HepG2 (cell line): ENCODE results near the gene YKT6. TPM values are rescaled to one million over a fixed set of nuclear protein-coding genes. Genes with fewer than 3 reads are reported as not detected.
A peak's percentile ranks its signal among the peaks of the same experiment; 100 is the strongest.

Experiments
- EZH2 ChIP-seq: conservative IDR thresholded peaks from 2 replicates; pipeline ENCODE4 v1.6.1; 2012; ENCODE audit warnings: mild to moderate bottlenecking, low read depth, low read length, moderate library complexity
- HIVEP1 ChIP-seq: sonication (generic); formaldehyde crosslinking; IDR thresholded peaks from 2 replicates; pipeline ENCODE4 v1.4.0; 2020; ENCODE audit warnings: mild to moderate bottlenecking, missing genetic modification reagents
- KIAA2018 ChIP-seq: sonication (generic); formaldehyde crosslinking; IDR thresholded peaks from 2 replicates; pipeline ENCODE4 v1.5.0; 2020; ENCODE audit warnings: mild to moderate bottlenecking, missing genetic modification reagents, borderline replicate concordance
- PAXIP1 ChIP-seq: sonication (generic); formaldehyde crosslinking; conservative IDR thresholded peaks from 2 replicates; pipeline ENCODE4 v1.4.0; 2020; ENCODE audit warnings: mild to moderate bottlenecking, missing genetic modification reagents, moderate library complexity
- SSRP1 ChIP-seq: IDR thresholded peaks from 2 replicates; pipeline ENCODE4 v1.6.1; 2016; ENCODE audit warnings: control low read depth
- ZBTB33 ChIP-seq: sonication (generic); formaldehyde crosslinking; IDR thresholded peaks from 2 replicates; pipeline ENCODE4 v1.4.0; 2020; ENCODE audit warnings: missing genetic modification reagents
- ZBTB7A ChIP-seq: sonication (generic); formaldehyde crosslinking; IDR thresholded peaks from 2 replicates; pipeline ENCODE4 v1.8.0; 2022; ENCODE audit warnings: mild to moderate bottlenecking, missing genetic modification reagents
- ZNF136 ChIP-seq: sonication (generic); formaldehyde crosslinking; IDR thresholded peaks from 2 replicates; pipeline ENCODE4 v1.8.1; 2022; ENCODE audit warnings: low read depth, mild to moderate bottlenecking, moderate library complexity, missing genetic modification reagents
- polyA plus RNA-seq, 8 experiments: library from polyadenylated mRNA; depleted of rRNA in 3 of 8; stranded (reverse) in 7 of 8; unstranded in 1 of 8; fragments of >200 nt; fragmentation: Illumina TruSeq in 4 of 8; extraction: Trizol in 4 of 8; gene quantifications; 2 replicates each; pipeline versions ENCODE4 v1.2.1 to v1.2.3, GENCODE V29; 2011 to 2016; ENCODE audit warnings: low read depth in 4 of 8, missing spikeins in 1 of 8, mixed read lengths in 1 of 8; ENCODE audit not compliant: insufficient read depth in 1 of 8
- total RNA-seq, 5 experiments: library from RNA; depleted of rRNA; stranded (reverse); fragments of >200 nt; fragmentation: Illumina TruSeq; extraction: Trizol; gene quantifications; 2 replicates each; pipeline ENCODE4 v1.2.3, GENCODE V29; 2016; ENCODE audit warnings: low read depth in 1 of 5

The YKT6 gene
- total and polyA plus RNA-seq, 2 of the 13 experiments (the other 11 are each of a cell fraction or from before 2014, with no cell fraction given), result 52.2 to 60.3 TPM

GRCh38 chr7:44217223-44217714 is 16.5 kb downstream of the YKT6 start (continued):
- TF ChIP-seq KIAA2018 (CRISPR knock-in tag) (no peak), SSRP1 (CRISPR knock-in tag) (no peak), PAXIP1 (CRISPR knock-in tag) (no peak), ZNF136 (CRISPR knock-in tag) (no peak), EZH2 (no peak), HIVEP1 (CRISPR knock-in tag) (no peak), ZBTB33 (CRISPR knock-in tag) (peak; percentile 83), ZBTB7A (CRISPR knock-in tag) (no peak)
